SJSA1 (cell line): ENCODE measurements around the gene CORO1C. TPM values are rescaled to one million over a fixed set of nuclear protein-coding genes. Genes with fewer than 3 reads are reported as not detected.
"Not testable (repeated sequence)": the region's sequence is repeated elsewhere in the genome, so short reads cannot be mapped to it uniquely, and the experiment has no call there.

Source experiments
- DNase-seq, 2 experiments: peaks; one replicate each; pipeline ENCODE4 v3.0.0-alpha.2; 2015 to 2020; ENCODE audit warnings: low spot score in 2 of 2, low read depth in 1 of 2
- H3K27ac ChIP-seq: fragments of 250-450 bp; sonication (Bioruptor Pico); 2 replicates; pipeline ENCODE4 v1.5.1; 2020; ENCODE audit warnings: mild to moderate bottlenecking, moderate library complexity
- H3K27me3 ChIP-seq: fragments of 250-450 bp; sonication (Bioruptor Pico); replicated peaks from 2 replicates; pipeline ENCODE4 v1.5.1; 2020; ENCODE audit warnings: mild to moderate bottlenecking, moderate library complexity
- H3K36me3 ChIP-seq: fragments of 250-450 bp; sonication (Bioruptor Pico); 2 replicates; pipeline ENCODE4 v1.5.1; 2020; ENCODE audit warnings: mild to moderate bottlenecking
- H3K4me1 ChIP-seq: fragments of 250-450 bp; sonication (Bioruptor Pico); replicated peaks from 2 replicates; pipeline ENCODE4 v1.6.1; 2021; ENCODE audit warnings: mild to moderate bottlenecking
- H3K4me3 ChIP-seq: fragments of 250-450 bp; sonication (Bioruptor Pico); 2 replicates; pipeline ENCODE4 v1.5.1; 2020; ENCODE audit warnings: mild to moderate bottlenecking
- H3K9me3 ChIP-seq: fragments of 250-450 bp; sonication (Bioruptor Pico); replicated peaks from 2 replicates; pipeline ENCODE4 v1.5.1; 2020; ENCODE audit warnings: mild to moderate bottlenecking
- total RNA-seq: library from RNA; depleted of rRNA; stranded (reverse); fragments of >200 nt; shearing (Covaris generic); gene quantifications from 2 replicates; pipeline ENCODE4 v1.2.3, GENCODE V29; 2014

Gene CORO1C
- total RNA-seq, 1 experiment from 2014 or later, result 136 TPM

GRCh38 chr12:108635997-108636808 is 95.1 kb downstream of the CORO1C start:
- Histone ChIP-seq H3K27ac (no peak overlapping the region), H3K4me1 (peaks cover 6% of the 10 kb centered on the region), H3K36me3 (no peaks in the 10 kb centered on the region), H3K9me3 (peaks cover 3% of the 10 kb centered on the region; the same call in 1 of the 2 replicates), H3K4me3 (no peak overlapping the region), H3K27me3 (0 out of 2 replicates have a peak, but pooled peaks cover 6% of the 10 kb centered on the region)
- peak; percentile 70 to 87 for DNase-seq

- DNase-seq, result peak; percentile 72 to 91
- Histone ChIP-seq H3K36me3 (no peaks in the 10 kb centered on the region), H3K27ac (no peak overlapping the region), H3K4me3 (no peak overlapping the region), H3K9me3 (no peaks in the 10 kb centered on the region), H3K27me3 (0 out of 2 replicates have a peak, but pooled peaks cover 3% of the 10 kb centered on the region), H3K4me1 (peaks cover 12% of the 10 kb centered on the region)
Measured at GRCh38 chr12:108635201-108635996, 95.9 kb downstream of the CORO1C start.

- no peaks in the 10 kb centered on the region for H3K9me3 ChIP-seq
- no peak overlapping the region for H3K27ac ChIP-seq
- DNase-seq, result peak; percentile 78 to 96
Measured at GRCh38 chr12:108634341-108634751, 97.0 kb downstream of the CORO1C start.

GRCh38 chr12:108633534-108634248 is 97.6 kb downstream of the CORO1C start, which contains the start of gene SELPLG:
TSS of gene SELPLG (minus strand) at chr12:108633894. CDS start at chr12:108624307, 9,587 bp downstream.
- Histone ChIP-seq H3K4me3 (no peak within 1 kb of the TSS), H3K4me1 (peaks cover 29% of the 10 kb centered on the region), H3K9me3 (no peaks in the 10 kb centered on the region), H3K27ac (no peak within 1 kb of the TSS), H3K27me3 (0 out of 2 replicates have a peak, but pooled peaks cover 3% of the 10 kb centered on the region), H3K36me3 (no peaks in the 10 kb centered on the region)
- peak; percentile 65 to 94 for DNase-seq

More at GRCh38 chr12:108634341-108634751, 97.0 kb downstream of the CORO1C start:
- H3K4me3 ChIP-seq, result no peak overlapping the region
- H3K4me1 ChIP-seq, result peaks cover 23% of the 10 kb centered on the region
- 0 out of 2 replicates have a peak, but pooled peaks cover 3% of the 10 kb centered on the region for H3K27me3 ChIP-seq
- no peaks in the 10 kb centered on the region for H3K36me3 ChIP-seq

- no peak overlapping the region for H3K27ac ChIP-seq
- 0 out of 2 replicates have a peak, but pooled peaks cover 3% of the 10 kb centered on the region for H3K27me3 ChIP-seq
- H3K4me1 ChIP-seq, result peaks cover 35% of the 10 kb centered on the region
- peak; percentile 68 to 91 for DNase-seq
- H3K36me3 ChIP-seq, result no peaks in the 10 kb centered on the region
- no peaks in the 10 kb centered on the region for H3K9me3 ChIP-seq
- no peak overlapping the region for H3K4me3 ChIP-seq
Measured at GRCh38 chr12:108633081-108633533, 98.2 kb downstream of the CORO1C start.

- peak in 1 of 2 experiments; percentile 83 for DNase-seq
- H3K4me3 ChIP-seq, H3K27me3 ChIP-seq, H3K9me3 ChIP-seq, H3K36me3 ChIP-seq, H3K27ac ChIP-seq: not testable (repeated sequence)
- H3K4me1 ChIP-seq, result peaks cover 37% of the 10 kb centered on the region
Measured at GRCh38 chr12:108631261-108631660, 100.1 kb downstream of the CORO1C start.

- no peaks in the 10 kb centered on the region; the same call in 1 of the 2 replicates for H3K9me3 ChIP-seq
- no peaks in the 10 kb centered on the region for H3K27me3 ChIP-seq
- H3K4me3 ChIP-seq, result no peak overlapping the region
- peak overlapping the region; percentile 11 for H3K27ac ChIP-seq
- H3K36me3 ChIP-seq, result no peaks in the 10 kb centered on the region
- peaks cover 37% of the 10 kb centered on the region for H3K4me1 ChIP-seq
- DNase-seq, result peak; percentile 99 to 100
Measured at GRCh38 chr12:108630481-108631207, 100.7 kb downstream of the CORO1C start.

- Histone ChIP-seq H3K36me3 (no peaks in the 10 kb centered on the region), H3K4me3 (no peak overlapping the region), H3K4me1 (peaks cover 37% of the 10 kb centered on the region), H3K9me3 (no peaks in the 10 kb centered on the region; the same call in 1 of the 2 replicates), H3K27me3 (no peaks in the 10 kb centered on the region), H3K27ac (peak overlapping the region; percentile 11)
- DNase-seq, result peak; percentile 98 to 100
Measured at GRCh38 chr12:108629824-108630476, 101.4 kb downstream of the CORO1C start.

- peak; percentile 75 to 95 for DNase-seq
- no peak overlapping the region for H3K4me3 ChIP-seq
- peak overlapping the region; percentile 11 for H3K27ac ChIP-seq
- peaks cover 37% of the 10 kb centered on the region for H3K4me1 ChIP-seq
- no peaks in the 10 kb centered on the region for H3K27me3 ChIP-seq
- H3K36me3 ChIP-seq, result no peaks in the 10 kb centered on the region
- H3K9me3 ChIP-seq, result no peaks in the 10 kb centered on the region; the same call in 1 of the 2 replicates
Measured at GRCh38 chr12:108629151-108629550, 102.2 kb downstream of the CORO1C start.

GRCh38 chr12:108627134-108627920 is 104.0 kb downstream of the CORO1C start:
- peak; percentile 71 to 89 for DNase-seq
- Histone ChIP-seq H3K27me3 (no peaks in the 10 kb centered on the region), H3K27ac (no peak overlapping the region), H3K36me3 (no peaks in the 10 kb centered on the region; the same call in 1 of the 2 replicates), H3K9me3 (peaks cover 7% of the 10 kb centered on the region; the same call in 1 of the 2 replicates), H3K4me3 (no peak overlapping the region), H3K4me1 (peaks cover 44% of the 10 kb centered on the region)

GRCh38 chr12:108625228-108625627 is 106.1 kb downstream of the CORO1C start:
- Histone ChIP-seq H3K9me3 (peaks cover 7% of the 10 kb centered on the region; the same call in 1 of the 2 replicates), H3K4me3 (no peak overlapping the region), H3K27ac (no peak overlapping the region), H3K27me3 (no peaks in the 10 kb centered on the region), H3K36me3 (no peaks in the 10 kb centered on the region; the same call in 1 of the 2 replicates), H3K4me1 (peaks cover 34% of the 10 kb centered on the region)
- peak; percentile 71 to 80 for DNase-seq
